K562 (cell line): Measurements from ENCODE around the gene HK2. TPM values are rescaled to one million over a fixed set of nuclear protein-coding genes. Genes with fewer than 3 reads are reported as not detected.
A peak's percentile ranks its signal among the peaks of the same experiment; 100 is the strongest.

Experiments
- ATAC-seq: fragments of 200-7000 bp; cut with Tn5 transposase; 3 replicates; pipeline ENCODE4 v1.9.1; 2020; ENCODE audit warnings: moderate library complexity
- BruUV-seq: library from RNA; stranded (reverse); fragments of 400-500 nt; replicated peaks from 2 replicates; lab custom pipeline; 2021; lab: Mats Ljungman, UMichigan
- CTCF ChIA-PET: fragments of 300-600 bp; formaldehyde crosslinking; extraction: SDS; loops from one replicate; lab custom pipeline; 2021; ENCODE audit warnings: low intra/inter-chr PET ratio; lab: Yijun Ruan, JAX
- POLR2A ChIA-PET: fragments of 300-600, 350-650 bp; sonication (Branson Sonifier 250); formaldehyde crosslinking; extraction: SDS; loops from one replicate; lab custom pipeline; 2021; ENCODE audit warnings: antibody characterized with exemption, inconsistent platforms; lab: Yijun Ruan, JAX
- DNase-seq, 4 experiments: peaks; one replicate each; pipeline versions ENCODE4 v3.0.0 to v3.0.0-alpha.2; 2011 to 2018; ENCODE audit warnings: low spot score in 3 of 4, mixed read lengths in 3 of 4; ENCODE audit errors: extremely low read depth in 1 of 4
- FAIRE-seq: peaks from 2 replicates; lab custom pipeline; 2011; peaks lifted over from hg19 to GRCh38; lab: Jason Lieb, UNC
- H2AFZ ChIP-seq: 2 replicates; pipeline ENCODE4 v1.6.0; 2011; ENCODE audit warnings: low read depth, low read length, control low read depth, inconsistent platforms
- H3K27ac ChIP-seq: fragments of 200-600 bp; 3 replicates; pipeline ENCODE4 v1.8.0; 2011; ENCODE audit warnings: low read depth, mild to moderate bottlenecking, control low read depth, inconsistent platforms, low read length, moderate library complexity, mixed read lengths; ENCODE audit errors: extremely low read depth
- H3K27me3 ChIP-seq, 2 experiments: fragments of 300-600 bp in 1 of 2; 2 replicates in 1 of 2; 3 replicates in 1 of 2; pipeline versions ENCODE4 v1.6.0 to v1.8.0; 2011; ENCODE audit warnings: inconsistent platforms in 2 of 2, low read length in 2 of 2, mild to moderate bottlenecking in 1 of 2, mixed read lengths in 1 of 2, moderate library complexity in 1 of 2; ENCODE audit not compliant: control insufficient read depth in 2 of 2, insufficient read depth in 2 of 2
- H3K36me3 ChIP-seq: fragments of 300-600 bp; 3 replicates; pipeline ENCODE4 v1.8.0; 2011; ENCODE audit warnings: mild to moderate bottlenecking, low read length, inconsistent platforms; ENCODE audit not compliant: control insufficient read depth, insufficient read depth
- H3K4me1 ChIP-seq, 2 experiments: fragments of 200-600 bp in 1 of 2; replicated peaks in 1 of 2; 2 replicates in 1 of 2; 3 replicates in 1 of 2; pipeline versions ENCODE4 v1.5.1 to v1.8.0; 2011; ENCODE audit warnings: inconsistent platforms in 2 of 2, low read length in 2 of 2, mild to moderate bottlenecking in 1 of 2, mixed read lengths in 1 of 2, moderate library complexity in 1 of 2; ENCODE audit not compliant: control insufficient read depth in 2 of 2, insufficient read depth in 2 of 2
- H3K4me2 ChIP-seq: 2 replicates; pipeline ENCODE4 v1.6.1; 2011; ENCODE audit warnings: low read length, control low read depth, inconsistent platforms, mixed read lengths; ENCODE audit not compliant: insufficient read depth
- H3K4me3 ChIP-seq: fragments of 200-600 bp; sonication (generic), shearing (Covaris generic); 2 replicates; pipeline ENCODE4 v1.5.1; 2016; ENCODE audit warnings: control low read depth, inconsistent platforms
- H3K79me2 ChIP-seq: fragments of 200-600 bp; 3 replicates; pipeline ENCODE4 v1.8.0; 2011; ENCODE audit warnings: low read length, inconsistent platforms; ENCODE audit not compliant: control insufficient read depth, insufficient read depth
- H3K9ac ChIP-seq, 2 experiments: 2 replicates each; pipeline versions ENCODE4 v1.6.0 to v1.6.1; 2011; ENCODE audit warnings: low read depth in 2 of 2, low read length in 2 of 2, control low read depth in 1 of 2, inconsistent platforms in 1 of 2, mild to moderate bottlenecking in 1 of 2, mixed read lengths in 1 of 2; ENCODE audit not compliant: insufficient read depth in 1 of 2
- H3K9me1 ChIP-seq: one replicate; pipeline ENCODE4 v1.6.0; 2011; ENCODE audit warnings: inconsistent platforms, mild to moderate bottlenecking, low read length, moderate library complexity; ENCODE audit not compliant: control insufficient read depth, insufficient read depth
- H3K9me3 ChIP-seq: replicated peaks from 2 replicates; pipeline ENCODE4 v1.5.1; 2011; ENCODE audit warnings: low read depth, low read length, inconsistent platforms; ENCODE audit not compliant: control insufficient read depth, insufficient read depth
- H4K20me1 ChIP-seq: replicated peaks from 2 replicates; pipeline ENCODE4 v1.6.1; 2011; ENCODE audit warnings: low read length, inconsistent platforms, mixed read lengths; ENCODE audit not compliant: control insufficient read depth, insufficient read depth
- ATF3 ChIP-seq, 2 experiments: fragments of 450-650 bp in 1 of 2; sonication (generic) in 1 of 2; formaldehyde crosslinking in 1 of 2; IDR thresholded peaks in 1 of 2; conservative IDR thresholded peaks in 1 of 2; 2 replicates each; pipeline versions ENCODE4 v1.6.1 to v1.8.1; 2016 to 2023; ENCODE audit warnings: mild to moderate bottlenecking in 2 of 2, moderate library complexity in 2 of 2, inconsistent platforms in 1 of 2, missing genetic modification reagents in 1 of 2
- CEBPB ChIP-seq: fragments of 450-650 bp; IDR thresholded peaks from 2 replicates; pipeline ENCODE4 v1.6.1; 2016; ENCODE audit warnings: missing genetic modification characterization, missing compliant biosample characterization
- CEBPG ChIP-seq, 3 experiments: fragments of 200-800 bp in 1 of 3; sonication (Bioruptor generic) in 1 of 3; sonication (generic) in 1 of 3; formaldehyde crosslinking in 1 of 3; IDR thresholded peaks in 2 of 3; conservative IDR thresholded peaks in 1 of 3; 2 replicates each; pipeline versions ENCODE4 v1.6.1 to v1.8.0; 2016 to 2022; ENCODE audit warnings: missing compliant biosample characterization in 2 of 3, missing genetic modification characterization in 2 of 3, mild to moderate bottlenecking in 1 of 3, missing genetic modification reagents in 1 of 3
- MAFG ChIP-seq: fragments of 450-650 bp; conservative IDR thresholded peaks from 2 replicates; pipeline ENCODE4 v1.6.1; 2016; ENCODE audit warnings: missing genetic modification characterization, missing compliant biosample characterization
- POLR2B ChIP-seq: fragments of 450-650 bp; IDR thresholded peaks from 2 replicates; pipeline ENCODE4 v1.6.1; 2018; ENCODE audit warnings: low read depth; ENCODE audit not compliant: partially characterized antibody
- REST ChIP-seq, 2 experiments: fragments of 450-650 bp; formaldehyde crosslinking in 1 of 2; IDR thresholded peaks; 2 replicates each; pipeline versions ENCODE4 v1.4.0 to v1.6.1; 2014 to 2020; ENCODE audit warnings: mild to moderate bottlenecking in 2 of 2, borderline replicate concordance in 1 of 2, low read depth in 1 of 2
- ZFPM2 ChIP-seq: fragments of 250-450 bp; sonication (Bioruptor Pico); IDR thresholded peaks from 2 replicates; pipeline ENCODE4 v1.5.1; 2022; ENCODE audit warnings: mild to moderate bottlenecking
- WGBS: fragments of 100-300 bp; shearing (Covaris generic); methylation state at CpG from one replicate; pipeline ENCODE4 v1.1.6; 2016; ENCODE audit warnings: low coverage, mixed read lengths; ENCODE audit not compliant: insufficient coverage; ENCODE audit errors: missing lambda C conversion rate; 5-methylcytosine and 5-hydroxymethylcytosine counted together
- in situ Hi-C: fragments of 300-500 bp; cut with MboI; formaldehyde crosslinking; loops from 4 replicates; pipeline ENCODE4 v1.15.0; 2018; ENCODE audit warnings: inconsistent platforms, mixed read lengths
- intact Hi-C: fragments of 100-400 bp; cut with micrococcal nuclease; formaldehyde crosslinking; loops from 2 replicates; pipeline ENCODE4 v1.14.2; 2022
- polyA plus RNA-seq, 8 experiments: library from polyadenylated mRNA; depleted of rRNA in 4 of 8; stranded (reverse) in 5 of 8; unstranded in 3 of 8; fragments of >200 nt; fragmentation: Nextera tagmentation in 2 of 8; fragmentation: Illumina TruSeq in 1 of 8; extraction: Ambion mirVana in 2 of 8; extraction: Trizol in 1 of 8; gene quantifications; 2 replicates each; pipeline versions ENCODE4 v1.2.1 to v1.2.3, GENCODE V29; 2011 to 2014; ENCODE audit warnings: inconsistent platforms in 1 of 8, missing spikeins in 1 of 8
- total RNA-seq, 7 experiments: library from RNA; depleted of rRNA in 6 of 7; stranded (reverse); fragments of >200 nt in 6 of 7; fragmentation: Illumina TruSeq in 2 of 7; extraction: Trizol in 2 of 7; gene quantifications; 2 replicates each; pipeline versions ENCODE4 v1.2.1 to v1.2.3, GENCODE V29; 2011 to 2021; ENCODE audit warnings: low replicate concordance in 1 of 7

Gene HK2
- total and polyA plus RNA-seq, 9 of the 15 experiments (the other 6 are each of a cell fraction or from before 2014, with no cell fraction given), result 4.7 to 56.0 (median 19.9) TPM

- in situ Hi-C loops, result no loop called here
- no peak overlapping the region for H3K27ac ChIP-seq
- H3K27me3 ChIP-seq, result no peaks in the 10 kb centered on the region
- H3K79me2 ChIP-seq, result peaks cover 100% of the 10 kb centered on the region
- H3K4me1 ChIP-seq, result peaks cover 16 to 28% of the 10 kb centered on the region in 2 experiments; a peak in 4 of 5 replicates
- ATAC-seq, result no peak
- CTCF ChIA-PET, result no interaction called here
- H4K20me1 ChIP-seq, result peaks cover 91% of the 10 kb centered on the region
- intact Hi-C loops, result no loop called here
- no TSS peak for BruUV-seq
- no peak overlapping the region for H3K9ac ChIP-seq
- H3K36me3 ChIP-seq, result peaks cover 55% of the 10 kb centered on the region; the same call in 2 of the 3 replicates
- no peak overlapping the region for H3K4me3 ChIP-seq
- no peak for FAIRE-seq
- peaks cover 24% of the 10 kb centered on the region for H3K9me1 ChIP-seq
- H2AFZ ChIP-seq, result no peak overlapping the region
- POLR2A ChIA-PET, result interaction anchor here (0.8 kb wide), 1 partner anchor 15 kb away, joined by 5 read pairs; no protein-coding TSS in a partner anchor
- DNase-seq, result no peak
- H3K4me2 ChIP-seq, result no peak overlapping the region
- H3K9me3 ChIP-seq, result no peaks in the 10 kb centered on the region
- WGBS, result 81% methylated on average over 10 of the region's 10 CpGs
- TF ChIP-seq CEBPB (tag) (peak; percentile 81), ZFPM2 (no peak), POLR2B (no peak), REST (IDR thresholded peaks at IDR 0.05; ENCODE audit: borderline replicate concordance) (no peak), REST (CRISPR knock-in tag; IDR thresholded peaks at IDR 0.05; ENCODE audit: low read depth) (no peak), MAFG (tag) (no peak), CEBPG (CRISPR knock-in tag; IDR thresholded peaks at IDR 0.05) (no peak), CEBPG (tag; conservative IDR thresholded peaks at IDR 0.05 in 1 of 2, IDR thresholded peaks at IDR 0.05 in 1 of 2) (0 out of 4 replicates have a peak, but pooled peaks have one; percentile 23 to 37), ATF3 (IDR thresholded peaks at IDR 0.05) (peak; percentile 40; the same call in 1 of the 2 replicates), ATF3 (CRISPR knock-in tag; conservative IDR thresholded peaks at IDR 0.05) (no peak)
Measured at GRCh38 chr2:74847070-74847858, 13.3 kb downstream of the HK2 start.
